ENCODE results near the gene TTC9B. TPM values are rescaled to one million over a fixed set of nuclear protein-coding genes. Genes with fewer than 3 reads are reported as not detected.

Gene TTC9B
- total and polyA plus RNA-seq, 3 donors from 2014 or later = 0.30 to 0.71 (median 0.50) TPM

- WGBS, 2 donors = 86 to 94% methylated on average over 7 to 16 of the region's 16 CpGs
- no peaks in the 10 kb centered on the region for H3K9me3 ChIP-seq
- H3K36me3 ChIP-seq (ENCODE audit: low read depth, missing control alignments) = no peaks in the 10 kb centered on the region
- TF ChIP-seq CTCF (IDR thresholded peaks at IDR 0.05) (no peak), POLR2A (IDR thresholded peaks at IDR 0.05) (no peak)
- H3K27me3 ChIP-seq = no peaks in the 10 kb centered on the region
- intact Hi-C loops (cut with DNase I; ENCODE audit: low total_unique reads) = no loop called here
- H3K27ac ChIP-seq = no peak overlapping the region
- no peak overlapping the region for H3K4me3 ChIP-seq
- H3K4me1 ChIP-seq = peaks cover 32% of the 10 kb centered on the region
- DNase-seq = no peak
Measured at GRCh38 chr19:40246292-40247073, 28.3 kb upstream of the TTC9B start.

- Histone ChIP-seq H3K9me3 (no peaks in the 10 kb centered on the region), H3K4me1 (peaks cover 33% of the 10 kb centered on the region), H3K36me3 (ENCODE audit: low read depth, missing control alignments) (no peaks in the 10 kb centered on the region), H3K4me3 (no peak overlapping the region), H3K27ac (no peak overlapping the region), H3K27me3 (no peaks in the 10 kb centered on the region)
- 67 to 69% methylated on average over 9 of the region's 9 CpGs for WGBS, 2 donors
- TF ChIP-seq CTCF (IDR thresholded peaks at IDR 0.05) (no peak), POLR2A (IDR thresholded peaks at IDR 0.05) (no peak)
- intact Hi-C loops (cut with DNase I; ENCODE audit: low total_unique reads) = no loop called here
- no peak for DNase-seq
Measured at GRCh38 chr19:40245506-40246128, 27.4 kb upstream of the TTC9B start.

GRCh38 chr19:40244579-40245317, 26.6 kb upstream of the TTC9B start:
- no peak for DNase-seq
- H3K4me3 ChIP-seq = no peak overlapping the region
- no peaks in the 10 kb centered on the region for H3K36me3 ChIP-seq (ENCODE audit: low read depth, missing control alignments)
- TF ChIP-seq CTCF (IDR thresholded peaks at IDR 0.05) = no peak
- TF ChIP-seq POLR2A (IDR thresholded peaks at IDR 0.05) = no peak
- intact Hi-C loops (cut with DNase I; ENCODE audit: low total_unique reads) = no loop called here
- H3K27ac ChIP-seq = no peak overlapping the region
- H3K4me1 ChIP-seq = peaks cover 33% of the 10 kb centered on the region
- H3K9me3 ChIP-seq = no peaks in the 10 kb centered on the region
- no peaks in the 10 kb centered on the region for H3K27me3 ChIP-seq
- WGBS, 2 donors = 69 to 87% methylated on average over 12 of the region's 12 CpGs

- no peak for DNase-seq
- 86 to 91% methylated on average over 2 of the region's 2 CpGs for WGBS, 2 donors
- Histone ChIP-seq H3K9me3 (no peaks in the 10 kb centered on the region), H3K4me3 (no peak overlapping the region), H3K36me3 (ENCODE audit: low read depth, missing control alignments) (no peaks in the 10 kb centered on the region), H3K4me1 (peaks cover 33% of the 10 kb centered on the region), H3K27me3 (no peaks in the 10 kb centered on the region), H3K27ac (no peak overlapping the region)
- TF ChIP-seq CTCF (IDR thresholded peaks at IDR 0.05) (no peak), POLR2A (IDR thresholded peaks at IDR 0.05) (no peak)
- intact Hi-C loops (cut with DNase I; ENCODE audit: low total_unique reads) = no loop called here
Measured at GRCh38 chr19:40243181-40243580, 25.0 kb upstream of the TTC9B start.
